Measurements from ENCODE around the gene CPA3.

GRCh38 chr3:148816427-148816826 is 48.7 kb upstream of the CPA3 start:
- TF ChIP-seq CTCF (IDR thresholded peaks at IDR 0.05; ENCODE audit: borderline replicate concordance, extremely low read depth, low read length, poor library complexity, severe bottlenecking) (no peak), EZH2 (IDR thresholded peaks at IDR 0.05; ENCODE audit: borderline replicate concordance, low read depth, low read length, severe bottlenecking) (no peak)
